Mesenchymal stem cell (in vitro differentiated cells and primary cell): ENCODE measurements around the gene CAPZA1.
A peak's percentile ranks its signal among the peaks of the same experiment; 100 is the strongest.

Experiments used
- DNase-seq: peaks from one replicate; pipeline ENCODE4 v3.0.0-alpha.2; 2013
- H2AFZ ChIP-seq: one replicate; pipeline ENCODE4 v1.6.1; 2013; ENCODE audit warnings: low read depth, mild to moderate bottlenecking, control low read depth, inconsistent platforms, low read length, moderate library complexity
- H2AK5ac ChIP-seq: 2 replicates; pipeline ENCODE4 v1.6.1; 2013; ENCODE audit warnings: low read length, moderate library complexity, mild to moderate bottlenecking, inconsistent platforms; ENCODE audit not compliant: severe bottlenecking
- H2BK120ac ChIP-seq: one replicate; pipeline ENCODE4 v1.6.1; 2013; ENCODE audit warnings: low read depth, mild to moderate bottlenecking, inconsistent platforms, low read length, moderate library complexity
- H2BK12ac ChIP-seq, 2 experiments: one replicate each; pipeline ENCODE4 v1.6.1; 2013; ENCODE audit warnings: inconsistent platforms in 2 of 2, low read length in 2 of 2, mild to moderate bottlenecking in 2 of 2, moderate library complexity in 2 of 2, control low read depth in 1 of 2
- H2BK15ac ChIP-seq: one replicate; pipeline ENCODE4 v1.6.1; 2013; ENCODE audit warnings: mild to moderate bottlenecking, low read depth, inconsistent platforms; ENCODE audit not compliant: poor library complexity, severe bottlenecking
- H2BK5ac ChIP-seq: 2 replicates; pipeline ENCODE4 v1.6.1; 2013; ENCODE audit warnings: low read depth, mild to moderate bottlenecking, low read length, control low read depth, inconsistent platforms; ENCODE audit not compliant: poor library complexity, severe bottlenecking
- H3K14ac ChIP-seq, 2 experiments: one replicate each; pipeline ENCODE4 v1.6.1; 2013; ENCODE audit warnings: inconsistent platforms in 2 of 2, low read length in 2 of 2, control low read depth in 1 of 2, mild to moderate bottlenecking in 1 of 2, moderate library complexity in 1 of 2
- H3K18ac ChIP-seq, 2 experiments: one replicate each; pipeline ENCODE4 v1.6.1; 2013; ENCODE audit warnings: inconsistent platforms in 2 of 2, low read length in 2 of 2, control low read depth in 1 of 2, low read depth in 1 of 2, mild to moderate bottlenecking in 1 of 2
- H3K23ac ChIP-seq, 2 experiments: one replicate each; pipeline ENCODE4 v1.6.1; 2013; ENCODE audit warnings: inconsistent platforms in 2 of 2, low read length in 2 of 2, mild to moderate bottlenecking in 2 of 2, moderate library complexity in 2 of 2, control low read depth in 1 of 2
- H3K27ac ChIP-seq: 2 replicates; pipeline ENCODE4 v1.5.1; 2013; ENCODE audit warnings: mild to moderate bottlenecking, moderate library complexity, low read length, control low read depth, inconsistent platforms; ENCODE audit not compliant: poor library complexity, severe bottlenecking
- H3K27me3 ChIP-seq, 2 experiments: 2 replicates each; pipeline versions ENCODE4 v1.6.1 to v1.7.0; 2013; ENCODE audit warnings: low read length in 2 of 2, mild to moderate bottlenecking in 2 of 2, moderate library complexity in 2 of 2, control low read depth in 1 of 2, inconsistent platforms in 1 of 2; ENCODE audit not compliant: control insufficient read depth in 1 of 2, insufficient read depth in 1 of 2
- H3K36me3 ChIP-seq, 2 experiments: 2 replicates each; pipeline versions ENCODE4 v1.6.1 to v1.7.0; 2013; ENCODE audit warnings: low read length in 2 of 2, control low read depth in 1 of 2, inconsistent platforms in 1 of 2, low read depth in 1 of 2, mild to moderate bottlenecking in 1 of 2; ENCODE audit not compliant: insufficient read depth in 2 of 2, control insufficient read depth in 1 of 2
- H3K4ac ChIP-seq, 2 experiments: one replicate each; pipeline ENCODE4 v1.6.1; 2013; ENCODE audit warnings: inconsistent platforms in 2 of 2, low read length in 2 of 2, mild to moderate bottlenecking in 2 of 2, moderate library complexity in 2 of 2, control low read depth in 1 of 2, low read depth in 1 of 2
- H3K4me1 ChIP-seq: 2 replicates; pipeline ENCODE4 v1.6.1; 2013; ENCODE audit warnings: low read depth, low read length, control low read depth; ENCODE audit not compliant: control insufficient read depth, insufficient read depth
- H3K4me2 ChIP-seq: 2 replicates; pipeline ENCODE4 v1.6.1; 2013; ENCODE audit warnings: low read length, mild to moderate bottlenecking, inconsistent platforms; ENCODE audit not compliant: poor library complexity, severe bottlenecking
- H3K4me3 ChIP-seq, 2 experiments: 2 replicates each; pipeline versions ENCODE4 v1.5.1 to v1.7.0; 2013; ENCODE audit warnings: low read length in 2 of 2, mild to moderate bottlenecking in 2 of 2, control low read depth in 1 of 2, low read depth in 1 of 2; ENCODE audit not compliant: insufficient read depth in 1 of 2
- H3K79me1 ChIP-seq: replicated peaks from 2 replicates; pipeline ENCODE4 v1.6.1; 2013; ENCODE audit warnings: mild to moderate bottlenecking, control low read depth, low read length, inconsistent platforms; ENCODE audit not compliant: poor library complexity, severe bottlenecking
- H3K9ac ChIP-seq: 2 replicates; pipeline ENCODE4 v1.7.0; 2013; ENCODE audit warnings: mild to moderate bottlenecking, low read length, moderate library complexity
- H3K9me3 ChIP-seq: 2 replicates; pipeline ENCODE4 v1.7.0; 2013; ENCODE audit warnings: mild to moderate bottlenecking, low read length; ENCODE audit not compliant: control insufficient read depth
- H4K8ac ChIP-seq: one replicate; pipeline ENCODE4 v1.6.1; 2013; ENCODE audit warnings: inconsistent platforms, mild to moderate bottlenecking, low read length, moderate library complexity
- H4K91ac ChIP-seq: one replicate; pipeline ENCODE4 v1.6.1; 2013; ENCODE audit warnings: mild to moderate bottlenecking, low read length, inconsistent platforms
- WGBS: methylation state at CpG from one replicate; pipeline ENCODE4 v1.1.7; 2013; ENCODE audit warnings: mixed read lengths; 5-methylcytosine and 5-hydroxymethylcytosine counted together

Gene CAPZA1

DNA sequence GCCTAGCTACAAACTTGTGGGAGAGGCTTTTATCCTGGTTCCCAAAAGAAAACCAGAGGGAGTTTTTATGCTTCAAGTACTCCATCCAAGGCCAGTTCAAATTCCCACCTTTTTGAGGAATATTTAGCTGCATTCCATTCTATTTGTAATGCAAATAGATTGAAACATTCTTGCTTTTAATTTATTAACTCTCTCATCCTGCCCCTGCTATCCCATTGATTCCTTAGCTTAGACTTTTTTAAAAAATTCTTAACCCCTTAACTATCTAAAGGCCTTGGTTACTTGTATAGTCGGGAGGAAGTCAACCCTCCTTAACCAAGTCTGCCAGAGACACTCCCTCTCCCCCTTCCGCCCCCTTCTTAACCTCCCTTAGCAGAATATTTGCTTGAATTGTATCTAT is 52.4 kb downstream of the CAPZA1 start:
- no peak overlapping the region for H3K4ac ChIP-seq
- peaks cover 2% of the 10 kb centered on the region for H3K79me1 ChIP-seq
- no peaks in the 10 kb centered on the region for H3K4me1 ChIP-seq
- H4K91ac ChIP-seq = no peak overlapping the region
- H3K14ac ChIP-seq = no peak overlapping the region
- DNase-seq = no peak
- H2BK15ac ChIP-seq = no peak overlapping the region
- no peak overlapping the region for H3K23ac ChIP-seq
- no peaks in the 10 kb centered on the region for H3K9me3 ChIP-seq
- H2BK120ac ChIP-seq = no peak overlapping the region
- no peaks in the 10 kb centered on the region for H3K27me3 ChIP-seq
- no peak overlapping the region for H2AK5ac ChIP-seq
- WGBS = 83% methylated on average over 2 of the region's 2 CpGs
- no peak overlapping the region for H3K9ac ChIP-seq
- H2BK5ac ChIP-seq = no peak overlapping the region
- H3K36me3 ChIP-seq = peaks cover 11 to 61% of the 10 kb centered on the region in 2 experiments
- H2AFZ ChIP-seq = no peak overlapping the region
- H3K4me2 ChIP-seq = no peak overlapping the region
- no peak overlapping the region for H3K4me3 ChIP-seq
- H4K8ac ChIP-seq = no peak overlapping the region
- H3K27ac ChIP-seq = peak overlapping the region; percentile 61
- H3K18ac ChIP-seq = no peak overlapping the region
- H2BK12ac ChIP-seq = no peak overlapping the region

DNA sequence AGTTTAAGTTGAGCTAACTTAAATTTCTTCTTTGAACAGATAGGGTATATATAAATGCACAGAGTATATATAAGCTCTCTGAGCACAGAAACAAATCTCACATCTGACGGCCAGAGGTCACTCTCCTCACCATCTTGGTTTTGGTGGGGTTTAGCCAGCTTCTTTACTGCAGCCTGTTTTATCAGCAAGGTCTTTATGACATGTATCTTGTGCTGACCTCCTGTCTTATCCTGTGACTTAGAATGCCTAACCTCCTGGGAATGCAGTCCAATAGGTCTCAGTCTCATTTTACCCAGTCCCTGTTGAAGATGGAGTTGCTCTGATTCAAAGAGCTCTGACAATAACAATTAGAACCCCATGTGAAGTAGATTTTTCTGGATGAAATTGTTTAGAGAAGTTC is 53.2 kb downstream of the CAPZA1 start:
- Histone ChIP-seq H3K9me3 (no peaks in the 10 kb centered on the region), H3K27ac (no peak overlapping the region), H3K14ac (no peak overlapping the region), H3K9ac (no peak overlapping the region), H3K18ac (no peak overlapping the region), H3K4ac (no peak overlapping the region), H3K27me3 (no peaks in the 10 kb centered on the region), H2AK5ac (no peak overlapping the region), H2BK12ac (no peak overlapping the region), H2BK15ac (no peak overlapping the region), H2BK5ac (no peak overlapping the region), H2AFZ (no peak overlapping the region), H3K23ac (no peak overlapping the region), H3K4me1 (no peaks in the 10 kb centered on the region), H4K91ac (no peak overlapping the region), H2BK120ac (no peak overlapping the region), H3K79me1 (peaks cover 6% of the 10 kb centered on the region), H3K4me2 (no peak overlapping the region), H4K8ac (no peak overlapping the region), H3K36me3 (peaks cover 6 to 58% of the 10 kb centered on the region in 2 experiments), H3K4me3 (no peak overlapping the region)
- no peak for DNase-seq
- 75% methylated on average over 1 of the region's 1 CpG for WGBS

DNA sequence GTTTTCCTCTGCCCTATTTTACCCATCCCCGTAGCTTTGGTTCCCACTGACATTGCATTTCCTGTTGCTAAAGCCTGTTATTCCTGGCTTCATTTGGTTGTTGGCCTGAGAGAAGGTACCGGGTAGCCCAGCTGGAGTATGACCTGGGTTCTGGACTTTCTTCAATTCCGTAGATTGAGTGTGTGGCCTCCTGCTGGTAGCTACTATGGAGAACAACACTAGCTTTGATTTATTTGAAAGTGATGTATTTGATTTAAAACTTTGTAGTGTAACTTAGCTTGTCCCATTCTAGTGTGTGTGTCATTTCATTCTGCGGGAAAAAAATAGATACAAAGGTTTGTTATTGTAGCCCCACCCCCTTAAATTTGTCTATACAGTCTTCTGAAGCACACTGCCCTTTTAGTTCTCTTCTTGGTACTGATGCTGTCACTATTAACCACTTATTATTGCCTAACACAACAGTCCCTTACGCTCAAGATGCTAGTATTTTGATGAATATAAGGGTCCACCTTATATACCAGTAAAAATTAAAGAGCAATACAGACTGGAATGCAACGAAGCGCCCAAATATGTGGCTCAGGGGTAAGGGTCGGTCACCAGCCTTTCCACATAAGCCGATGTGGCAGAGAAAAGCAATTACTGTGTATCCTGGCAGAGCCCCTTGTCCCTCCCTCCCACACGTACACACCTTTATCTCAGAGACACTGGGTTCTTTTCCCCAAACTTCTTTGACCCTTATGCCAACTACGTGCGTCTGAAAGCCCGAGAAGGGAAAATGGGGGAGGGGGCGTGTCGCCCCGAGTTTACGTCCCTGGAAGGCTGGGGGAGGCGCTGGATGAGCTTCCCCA is 54.2 kb downstream of the CAPZA1 start:
- Histone ChIP-seq H2AK5ac (no peak overlapping the region), H2BK15ac (peak overlapping the region; percentile 2), H3K14ac (no peak overlapping the region), H2BK12ac (peak overlapping the region in 1 of 2 experiments; percentile 12), H3K23ac (peak overlapping the region in 1 of 2 experiments; percentile 81), H3K18ac (peak overlapping the region; percentile 49 to 88), H2BK5ac (no peak overlapping the region), H4K8ac (peak overlapping the region; percentile 51), H3K36me3 (peaks cover 0 to 49% of the 10 kb centered on the region in 2 experiments), H2AFZ (no peak overlapping the region), H3K4me2 (peak overlapping the region; percentile 87), H3K4ac (peak overlapping the region; percentile 49 to 74), H3K4me1 (no peaks in the 10 kb centered on the region), H3K27me3 (no peaks in the 10 kb centered on the region), H3K4me3 (peak overlapping the region; percentile 90 to 94), H4K91ac (peak overlapping the region; percentile 19), H3K9me3 (no peaks in the 10 kb centered on the region), H2BK120ac (no peak overlapping the region), H3K27ac (peak overlapping the region; percentile 88), H3K9ac (peak overlapping the region; percentile 96), H3K79me1 (peaks cover 9% of the 10 kb centered on the region)
- 11% methylated on average over 16 of the region's 18 CpGs for WGBS
- peak; percentile 74 for DNase-seq

DNA sequence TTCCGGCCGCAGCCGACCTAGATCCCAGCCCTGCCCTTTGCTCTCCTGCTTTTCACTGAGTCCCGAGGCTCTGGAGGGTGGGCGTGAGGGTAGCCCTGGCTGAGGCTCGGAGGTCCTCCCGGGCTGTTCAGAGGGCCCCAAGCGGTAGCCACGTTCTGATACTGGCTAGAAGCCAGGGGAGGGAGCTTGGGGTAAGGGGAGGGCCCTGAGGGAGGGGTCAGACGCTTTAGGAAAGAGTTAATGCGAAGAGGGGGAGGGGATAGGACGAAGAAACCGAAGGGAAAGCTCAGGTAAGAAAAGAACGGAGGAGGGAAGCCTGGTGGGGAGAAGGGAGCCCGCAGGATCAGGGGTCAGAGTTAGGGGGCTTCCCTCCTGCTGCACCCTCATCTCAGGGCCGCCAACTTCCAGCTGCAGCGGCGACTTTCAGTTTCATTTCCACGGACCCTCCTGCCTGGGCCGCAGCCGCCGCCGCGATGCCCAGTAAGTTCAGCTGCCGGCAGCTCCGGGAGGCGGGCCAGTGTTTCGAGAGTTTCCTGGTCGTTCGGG is 54.9 kb downstream of the CAPZA1 start, which contains the start of gene MOV10:
MOV10 (plus strand) TSS at position 220 of the 546 bp plus-strand sequence; CDS start at position 474, 254 bp downstream.
- Histone ChIP-seq H3K4me1 (no peaks in the 10 kb centered on the region), H3K36me3 (peaks cover 2 to 42% of the 10 kb centered on the region in 2 experiments), H3K4me3 (peak within 1 kb of the TSS; percentile 90 to 94), H3K9ac (peak within 1 kb of the TSS; percentile 96), H2BK120ac (peak within 1 kb of the TSS; percentile 65), H2AK5ac (no peak within 1 kb of the TSS), H2AFZ (peak within 1 kb of the TSS; percentile 65), H3K27me3 (no peaks in the 10 kb centered on the region), H4K8ac (peak within 1 kb of the TSS; percentile 51), H3K27ac (peak within 1 kb of the TSS; percentile 88), H2BK12ac (peak within 1 kb of the TSS in 1 of 2 experiments; percentile 73), H3K9me3 (no peaks in the 10 kb centered on the region), H3K14ac (peak within 1 kb of the TSS; percentile 69 to 92), H3K23ac (peak within 1 kb of the TSS; percentile 81 to 90), H3K79me1 (peaks cover 11% of the 10 kb centered on the region), H3K4me2 (peak within 1 kb of the TSS; percentile 87), H3K4ac (peak within 1 kb of the TSS; percentile 49 to 99), H4K91ac (peak within 1 kb of the TSS; percentile 92), H2BK15ac (peak within 1 kb of the TSS; percentile 82), H3K18ac (peak within 1 kb of the TSS; percentile 49 to 97), H2BK5ac (peak within 1 kb of the TSS; percentile 76)
- peak; percentile 88 for DNase-seq
- WGBS = 1% methylated on average over 28 of the region's 30 CpGs
